SK-N-SH treated with all-trans-retinoic acid at 6 μM for 48 hours (cell line): ENCODE measurements around the gene SLC38A8.

Source experiments
- ATAC-seq: fragments of 200-7000 bp; cut with Tn5 transposase; 3 replicates; pipeline ENCODE4 v1.9.1; 2020; ENCODE audit warnings: mild to moderate bottlenecking, moderate library complexity
- ARNTL ChIP-seq: fragments of 450-650 bp; formaldehyde crosslinking; IDR thresholded peaks from 2 replicates; pipeline ENCODE4 v1.5.0; 2020; ENCODE audit warnings: low read depth, mild to moderate bottlenecking, moderate library complexity, borderline replicate concordance
- BACH2 ChIP-seq: fragments of 250-450 bp; sonication (Bioruptor Pico); IDR thresholded peaks from 2 replicates; pipeline ENCODE4 v1.9.0; 2021; ENCODE audit warnings: mild to moderate bottlenecking, borderline replicate concordance
- CSDC2 ChIP-seq: fragments of 250-450 bp; sonication (Bioruptor Pico); IDR thresholded peaks from 2 replicates; pipeline ENCODE4 v1.5.0; 2020; ENCODE audit warnings: mild to moderate bottlenecking, moderate library complexity
- ESRRG ChIP-seq: fragments of 250-450 bp; sonication (Bioruptor Pico); IDR thresholded peaks from 2 replicates; pipeline ENCODE4 v1.6.1; 2021; ENCODE audit warnings: mild to moderate bottlenecking
- GLIS3 ChIP-seq: fragments of 250-450 bp; sonication (Bioruptor Pico); IDR thresholded peaks from 2 replicates; pipeline ENCODE4 v1.5.0; 2020; ENCODE audit warnings: mild to moderate bottlenecking, moderate library complexity
- ISL1 ChIP-seq: fragments of 250-450 bp; sonication (Bioruptor Pico); IDR thresholded peaks from 2 replicates; pipeline ENCODE4 v2.1.2; 2022; ENCODE audit warnings: mild to moderate bottlenecking, moderate library complexity
- OSR1 ChIP-seq: fragments of 250-450 bp; sonication (Bioruptor Pico); IDR thresholded peaks from 2 replicates; pipeline ENCODE4 v1.8.0; 2022; ENCODE audit warnings: moderate library complexity, mild to moderate bottlenecking, inconsistent platforms
- PPARA ChIP-seq: fragments of 250-450 bp; sonication (Bioruptor Pico); IDR thresholded peaks from 2 replicates; pipeline ENCODE4 v1.5.0; 2020; ENCODE audit warnings: mild to moderate bottlenecking, borderline replicate concordance
- RARB ChIP-seq: fragments of 250-450 bp; sonication (Bioruptor Pico); IDR thresholded peaks from 2 replicates; pipeline ENCODE4 v1.8.0; 2021; ENCODE audit warnings: mild to moderate bottlenecking, moderate library complexity
- TCF4 ChIP-seq: fragments of 250-450 bp; sonication (Bioruptor Pico); IDR thresholded peaks from 2 replicates; pipeline ENCODE4 v1.8.0; 2021; ENCODE audit warnings: mild to moderate bottlenecking, moderate library complexity, borderline replicate concordance
- TOX ChIP-seq: fragments of 250-450 bp; sonication (Bioruptor Pico); IDR thresholded peaks from 2 replicates; pipeline ENCODE4 v1.8.0; 2021; ENCODE audit warnings: mild to moderate bottlenecking, moderate library complexity, borderline replicate concordance
- ZC3H10 ChIP-seq: fragments of 250-450 bp; sonication (Bioruptor Pico); IDR thresholded peaks from 2 replicates; pipeline ENCODE4 v1.5.1; 2021; ENCODE audit warnings: mild to moderate bottlenecking, moderate library complexity
- ZFP3 ChIP-seq: fragments of 250-450 bp; sonication (Bioruptor Pico); IDR thresholded peaks from 2 replicates; pipeline ENCODE4 v1.5.0; 2020; ENCODE audit warnings: mild to moderate bottlenecking, moderate library complexity
- ZFP30 ChIP-seq: fragments of 450-650 bp; formaldehyde crosslinking; IDR thresholded peaks from 2 replicates; pipeline ENCODE4 v1.5.0; 2022; ENCODE audit warnings: mild to moderate bottlenecking, moderate library complexity
- ZNF565 ChIP-seq: fragments of 450-650 bp; formaldehyde crosslinking; conservative IDR thresholded peaks from 2 replicates; pipeline ENCODE4 v1.5.0; 2020; ENCODE audit warnings: low read depth, mild to moderate bottlenecking, moderate library complexity
- ZNF70 ChIP-seq: fragments of 450-650 bp; formaldehyde crosslinking; IDR thresholded peaks from 2 replicates; pipeline ENCODE4 v1.5.0; 2020; ENCODE audit warnings: mild to moderate bottlenecking, moderate library complexity
- ZNF8 ChIP-seq: fragments of 450-650 bp; formaldehyde crosslinking; IDR thresholded peaks from 2 replicates; pipeline ENCODE4 v1.5.0; 2020; ENCODE audit warnings: mild to moderate bottlenecking, moderate library complexity
- TF ChIP-seq, protein P1 (sequence below): fragments of 250-450 bp; sonication (Bioruptor Pico); IDR thresholded peaks from 2 replicates; pipeline ENCODE4 v1.5.1; 2021; ENCODE audit warnings: mild to moderate bottlenecking, moderate library complexity
- TF ChIP-seq, protein P2 (sequence below): fragments of 250-450 bp; sonication (Bioruptor Pico); IDR thresholded peaks from 2 replicates; pipeline ENCODE4 v1.5.0; 2020; ENCODE audit warnings: mild to moderate bottlenecking, moderate library complexity
- TF ChIP-seq, protein P3 (sequence below): fragments of 250-450 bp; sonication (Bioruptor Pico); IDR thresholded peaks from 2 replicates; pipeline ENCODE4 v1.5.1; 2020; ENCODE audit warnings: low read depth, mild to moderate bottlenecking, moderate library complexity
- TF ChIP-seq, protein P4 (sequence below): fragments of 250-450 bp; sonication (Bioruptor Pico); IDR thresholded peaks from 2 replicates; pipeline ENCODE4 v1.8.0; 2021; ENCODE audit warnings: low read depth, mild to moderate bottlenecking, moderate library complexity, borderline replicate concordance
- TF ChIP-seq, protein P5 (sequence below): fragments of 250-450 bp; sonication (Bioruptor Pico); IDR thresholded peaks from 2 replicates; pipeline ENCODE4 v1.8.0; 2020; ENCODE audit warnings: mild to moderate bottlenecking, moderate library complexity, borderline replicate concordance

The SLC38A8 gene

DNA sequence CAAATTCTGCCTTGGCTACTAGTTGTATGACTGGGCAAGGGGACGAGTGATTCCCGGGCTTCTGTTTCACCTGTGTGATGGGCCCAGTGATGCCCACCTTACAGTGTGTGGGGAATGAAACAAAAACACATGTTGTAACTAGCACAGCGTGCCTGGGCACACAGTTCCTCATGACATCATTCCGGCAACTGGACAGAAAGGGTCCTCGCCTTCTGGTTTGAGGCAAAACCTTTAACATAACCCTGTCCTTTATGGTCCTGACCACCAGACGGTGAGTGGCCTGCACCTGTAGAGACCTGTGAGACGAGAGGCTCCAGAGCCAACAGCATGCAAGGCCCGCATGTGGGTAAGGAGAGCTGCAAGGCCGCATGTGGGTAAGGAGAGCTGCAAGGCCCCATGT, 7.7 kb upstream of the SLC38A8 start:
- no peak for TF ChIP-seq ZNF70 (CRISPR knock-in tag)
- no peak for TF ChIP-seq GLIS3 (CRISPR knock-in tag)
- no peak for ATAC-seq

DNA sequence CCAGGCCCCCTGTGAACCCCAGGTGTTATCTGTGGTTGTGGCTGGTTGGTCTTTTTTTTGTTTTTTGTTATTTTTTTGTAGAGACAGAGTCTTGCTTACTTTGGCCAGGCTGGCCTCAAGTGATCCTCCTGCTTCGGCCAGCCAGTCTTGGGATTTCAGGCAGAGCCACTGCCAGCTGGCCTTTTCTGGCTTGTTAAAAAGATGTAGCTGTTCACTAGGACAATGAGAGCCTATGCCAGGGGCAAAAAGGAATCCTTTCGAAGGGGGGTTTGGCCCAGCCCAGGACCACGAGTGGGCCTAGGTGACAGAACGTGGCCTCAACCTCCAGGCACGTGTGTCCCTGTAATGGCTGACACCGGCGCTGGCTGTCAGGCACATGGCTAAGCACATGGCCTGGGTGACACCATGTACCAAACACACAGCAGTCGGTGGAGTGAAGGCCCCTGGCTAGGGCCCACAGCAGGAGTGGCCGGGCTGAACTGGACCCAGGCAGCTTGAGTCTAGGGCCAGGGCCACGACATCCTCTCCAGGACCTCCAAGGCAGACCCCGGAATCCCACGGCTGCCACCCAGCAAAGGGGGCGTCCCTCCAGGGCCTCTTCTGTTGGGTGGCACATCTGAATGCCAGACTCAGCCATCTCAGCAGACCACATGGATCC, 6.9 kb upstream of the SLC38A8 start:
- ATAC-seq, result no peak
- TF ChIP-seq, protein P1, sequence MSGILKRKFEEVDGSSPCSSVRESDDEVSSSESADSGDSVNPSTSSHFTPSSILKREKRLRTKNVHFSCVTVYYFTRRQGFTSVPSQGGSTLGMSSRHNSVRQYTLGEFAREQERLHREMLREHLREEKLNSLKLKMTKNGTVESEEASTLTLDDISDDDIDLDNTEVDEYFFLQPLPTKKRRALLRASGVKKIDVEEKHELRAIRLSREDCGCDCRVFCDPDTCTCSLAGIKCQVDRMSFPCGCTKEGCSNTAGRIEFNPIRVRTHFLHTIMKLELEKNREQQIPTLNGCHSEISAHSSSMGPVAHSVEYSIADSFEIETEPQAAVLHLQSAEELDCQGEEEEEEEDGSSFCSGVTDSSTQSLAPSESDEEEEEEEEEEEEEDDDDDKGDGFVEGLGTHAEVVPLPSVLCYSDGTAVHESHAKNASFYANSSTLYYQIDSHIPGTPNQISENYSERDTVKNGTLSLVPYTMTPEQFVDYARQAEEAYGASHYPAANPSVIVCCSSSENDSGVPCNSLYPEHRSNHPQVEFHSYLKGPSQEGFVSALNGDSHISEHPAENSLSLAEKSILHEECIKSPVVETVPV (CRISPR knock-in tag), result no peak
- TF ChIP-seq ESRRG (CRISPR knock-in tag) (no peak), BACH2 (no peak), GLIS3 (CRISPR knock-in tag) (no peak), ZFP3 (CRISPR knock-in tag) (no peak), TOX (no peak), ZNF70 (CRISPR knock-in tag) (no peak), ISL1 (CRISPR knock-in tag) (no peak), PPARA (CRISPR knock-in tag) (no peak)
- TF ChIP-seq, protein P2, sequence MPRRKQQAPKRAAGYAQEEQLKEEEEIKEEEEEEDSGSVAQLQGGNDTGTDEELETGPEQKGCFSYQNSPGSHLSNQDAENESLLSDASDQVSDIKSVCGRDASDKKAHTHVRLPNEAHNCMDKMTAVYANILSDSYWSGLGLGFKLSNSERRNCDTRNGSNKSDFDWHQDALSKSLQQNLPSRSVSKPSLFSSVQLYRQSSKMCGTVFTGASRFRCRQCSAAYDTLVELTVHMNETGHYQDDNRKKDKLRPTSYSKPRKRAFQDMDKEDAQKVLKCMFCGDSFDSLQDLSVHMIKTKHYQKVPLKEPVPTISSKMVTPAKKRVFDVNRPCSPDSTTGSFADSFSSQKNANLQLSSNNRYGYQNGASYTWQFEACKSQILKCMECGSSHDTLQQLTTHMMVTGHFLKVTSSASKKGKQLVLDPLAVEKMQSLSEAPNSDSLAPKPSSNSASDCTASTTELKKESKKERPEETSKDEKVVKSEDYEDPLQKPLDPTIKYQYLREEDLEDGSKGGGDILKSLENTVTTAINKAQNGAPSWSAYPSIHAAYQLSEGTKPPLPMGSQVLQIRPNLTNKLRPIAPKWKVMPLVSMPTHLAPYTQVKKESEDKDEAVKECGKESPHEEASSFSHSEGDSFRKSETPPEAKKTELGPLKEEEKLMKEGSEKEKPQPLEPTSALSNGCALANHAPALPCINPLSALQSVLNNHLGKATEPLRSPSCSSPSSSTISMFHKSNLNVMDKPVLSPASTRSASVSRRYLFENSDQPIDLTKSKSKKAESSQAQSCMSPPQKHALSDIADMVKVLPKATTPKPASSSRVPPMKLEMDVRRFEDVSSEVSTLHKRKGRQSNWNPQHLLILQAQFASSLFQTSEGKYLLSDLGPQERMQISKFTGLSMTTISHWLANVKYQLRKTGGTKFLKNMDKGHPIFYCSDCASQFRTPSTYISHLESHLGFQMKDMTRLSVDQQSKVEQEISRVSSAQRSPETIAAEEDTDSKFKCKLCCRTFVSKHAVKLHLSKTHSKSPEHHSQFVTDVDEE (CRISPR knock-in tag), result no peak
- TF ChIP-seq, protein P3, sequence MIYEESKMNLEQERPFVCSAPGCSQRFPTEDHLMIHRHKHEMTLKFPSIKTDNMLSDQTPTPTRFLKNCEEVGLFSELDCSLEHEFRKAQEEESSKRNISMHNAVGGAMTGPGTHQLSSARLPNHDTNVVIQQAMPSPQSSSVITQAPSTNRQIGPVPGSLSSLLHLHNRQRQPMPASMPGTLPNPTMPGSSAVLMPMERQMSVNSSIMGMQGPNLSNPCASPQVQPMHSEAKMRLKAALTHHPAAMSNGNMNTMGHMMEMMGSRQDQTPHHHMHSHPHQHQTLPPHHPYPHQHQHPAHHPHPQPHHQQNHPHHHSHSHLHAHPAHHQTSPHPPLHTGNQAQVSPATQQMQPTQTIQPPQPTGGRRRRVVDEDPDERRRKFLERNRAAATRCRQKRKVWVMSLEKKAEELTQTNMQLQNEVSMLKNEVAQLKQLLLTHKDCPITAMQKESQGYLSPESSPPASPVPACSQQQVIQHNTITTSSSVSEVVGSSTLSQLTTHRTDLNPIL, result no peak
- TF ChIP-seq, protein P4, sequence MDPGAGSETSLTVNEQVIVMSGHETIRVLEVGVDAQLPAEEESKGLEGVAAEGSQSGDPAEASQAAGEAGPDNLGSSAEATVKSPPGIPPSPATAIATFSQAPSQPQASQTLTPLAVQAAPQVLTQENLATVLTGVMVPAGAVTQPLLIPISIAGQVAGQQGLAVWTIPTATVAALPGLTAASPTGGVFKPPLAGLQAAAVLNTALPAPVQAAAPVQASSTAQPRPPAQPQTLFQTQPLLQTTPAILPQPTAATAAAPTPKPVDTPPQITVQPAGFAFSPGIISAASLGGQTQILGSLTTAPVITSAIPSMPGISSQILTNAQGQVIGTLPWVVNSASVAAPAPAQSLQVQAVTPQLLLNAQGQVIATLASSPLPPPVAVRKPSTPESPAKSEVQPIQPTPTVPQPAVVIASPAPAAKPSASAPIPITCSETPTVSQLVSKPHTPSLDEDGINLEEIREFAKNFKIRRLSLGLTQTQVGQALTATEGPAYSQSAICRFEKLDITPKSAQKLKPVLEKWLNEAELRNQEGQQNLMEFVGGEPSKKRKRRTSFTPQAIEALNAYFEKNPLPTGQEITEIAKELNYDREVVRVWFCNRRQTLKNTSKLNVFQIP (CRISPR knock-in tag), result no peak

DNA sequence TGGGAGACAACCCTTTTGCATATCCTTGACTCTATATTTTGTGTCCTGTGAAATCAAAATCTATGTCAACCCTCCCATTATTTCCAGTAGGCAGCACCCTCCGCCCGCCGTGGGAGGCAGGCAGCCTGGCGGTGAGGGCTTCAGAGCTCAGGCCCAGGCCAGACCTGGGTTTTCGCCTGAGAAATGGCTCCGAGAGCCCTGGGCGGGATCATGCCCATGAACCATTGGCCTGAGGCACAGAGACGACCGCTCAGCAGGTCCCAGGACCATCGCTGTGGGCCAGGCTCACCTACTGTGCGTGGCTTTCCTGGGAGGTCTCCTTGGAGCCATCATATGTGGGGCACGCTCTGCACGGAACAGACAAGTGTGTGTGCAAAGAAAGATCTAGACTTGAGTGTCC, 6.3 kb upstream of the SLC38A8 start:
- no peak for ATAC-seq
- TF ChIP-seq ZNF8 (CRISPR knock-in tag) (no peak), ESRRG (CRISPR knock-in tag) (no peak), ARNTL (CRISPR knock-in tag) (no peak), GLIS3 (CRISPR knock-in tag) (no peak), ZNF70 (CRISPR knock-in tag) (no peak), ZFP30 (no peak)

DNA sequence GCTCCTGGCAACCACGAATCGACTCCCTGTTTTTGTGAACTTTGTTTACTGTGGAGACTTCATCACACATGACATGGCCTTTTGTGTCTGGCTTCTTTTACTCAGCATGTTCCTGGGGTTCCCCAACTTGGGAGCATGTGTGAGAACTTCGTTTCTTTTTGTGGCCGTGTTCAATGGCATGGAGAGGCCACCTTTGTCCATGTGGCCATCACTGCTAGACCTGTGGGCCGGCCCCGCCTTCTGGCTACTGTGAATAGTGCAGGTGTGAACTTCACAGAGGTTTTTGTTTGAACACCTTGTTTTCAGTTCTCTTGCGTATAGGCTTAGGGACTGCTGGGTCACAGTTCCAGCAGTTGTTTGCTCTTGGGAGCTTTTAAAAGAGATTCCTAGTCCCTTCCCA, 5.7 kb upstream of the SLC38A8 start:
- ATAC-seq, result no peak
- TF ChIP-seq RARB (no peak), ESRRG (CRISPR knock-in tag) (no peak), ISL1 (CRISPR knock-in tag) (no peak), CSDC2 (CRISPR knock-in tag) (no peak), BACH2 (no peak), ARNTL (CRISPR knock-in tag) (no peak), ZFP3 (CRISPR knock-in tag) (no peak), TOX (no peak), ZFP30 (no peak), PPARA (CRISPR knock-in tag) (no peak), ZNF70 (CRISPR knock-in tag) (no peak), GLIS3 (CRISPR knock-in tag) (no peak), OSR1 (CRISPR knock-in tag) (no peak), ZC3H10 (CRISPR knock-in tag) (no peak), ZNF565 (CRISPR knock-in tag) (no peak), TCF4 (no peak)
- TF ChIP-seq, protein P1 (CRISPR knock-in tag), result no peak
- TF ChIP-seq, protein P4 (CRISPR knock-in tag), result no peak
- TF ChIP-seq, protein P5, sequence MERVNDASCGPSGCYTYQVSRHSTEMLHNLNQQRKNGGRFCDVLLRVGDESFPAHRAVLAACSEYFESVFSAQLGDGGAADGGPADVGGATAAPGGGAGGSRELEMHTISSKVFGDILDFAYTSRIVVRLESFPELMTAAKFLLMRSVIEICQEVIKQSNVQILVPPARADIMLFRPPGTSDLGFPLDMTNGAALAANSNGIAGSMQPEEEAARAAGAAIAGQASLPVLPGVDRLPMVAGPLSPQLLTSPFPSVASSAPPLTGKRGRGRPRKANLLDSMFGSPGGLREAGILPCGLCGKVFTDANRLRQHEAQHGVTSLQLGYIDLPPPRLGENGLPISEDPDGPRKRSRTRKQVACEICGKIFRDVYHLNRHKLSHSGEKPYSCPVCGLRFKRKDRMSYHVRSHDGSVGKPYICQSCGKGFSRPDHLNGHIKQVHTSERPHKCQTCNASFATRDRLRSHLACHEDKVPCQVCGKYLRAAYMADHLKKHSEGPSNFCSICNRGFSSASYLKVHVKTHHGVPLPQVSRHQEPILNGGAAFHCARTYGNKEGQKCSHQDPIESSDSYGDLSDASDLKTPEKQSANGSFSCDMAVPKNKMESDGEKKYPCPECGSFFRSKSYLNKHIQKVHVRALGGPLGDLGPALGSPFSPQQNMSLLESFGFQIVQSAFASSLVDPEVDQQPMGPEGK, result no peak
